SK-N-SH (cell line): ENCODE data around the gene RAPGEF3. TPM values are rescaled to one million over a fixed set of nuclear protein-coding genes. Genes with fewer than 3 reads are reported as not detected.
A peak's percentile ranks its signal among the peaks of the same experiment; 100 is the strongest.

ENCODE experiments used
- CTCF ChIA-PET: fragments of 300-600, 350-600 bp; formaldehyde crosslinking; extraction: SDS; loops from one replicate; lab custom pipeline; 2021; lab: Yijun Ruan, JAX
- POLR2A ChIA-PET: fragments of 350-600 bp; sonication (Branson Sonifier 250); formaldehyde crosslinking; extraction: SDS; loops from one replicate; lab custom pipeline; 2020; ENCODE audit warnings: antibody characterized with exemption, inconsistent platforms; lab: Yijun Ruan, JAX
- DNase-seq: peaks from one replicate; pipeline ENCODE4 v3.0.0; 2012
- H2AFZ ChIP-seq: fragments of 200-600 bp; sonication (generic); 2 replicates; pipeline ENCODE4 v1.8.1; 2016; ENCODE audit warnings: antibody characterized with exemption, mild to moderate bottlenecking, low read depth
- H3F3A ChIP-seq: fragments of 200-600 bp; sonication (generic); replicated peaks from 2 replicates; pipeline ENCODE3; 2016; ENCODE audit warnings: antibody characterized with exemption, mild to moderate bottlenecking; ENCODE audit not compliant: insufficient read depth
- H3K27ac ChIP-seq, 2 experiments: fragments of 200-500 bp in 1 of 2; fragments of 200-600 bp in 1 of 2; sonication (Bioruptor generic) in 1 of 2; sonication (generic), shearing (Covaris generic) in 1 of 2; 2 replicates each; pipeline versions ENCODE4 v1.5.1 to v1.6.1; 2014 to 2016; ENCODE audit warnings: low read depth in 2 of 2, inconsistent platforms in 1 of 2, low read length in 1 of 2, mild to moderate bottlenecking in 1 of 2, mixed read lengths in 1 of 2
- H3K27me3 ChIP-seq: fragments of 200-600 bp; sonication (generic), shearing (Covaris generic); 2 replicates; pipeline ENCODE4 v1.6.1; 2016; ENCODE audit warnings: mixed run types; ENCODE audit not compliant: insufficient read depth
- H3K36me3 ChIP-seq, 2 experiments: fragments of 200-500 bp in 1 of 2; fragments of 200-600 bp in 1 of 2; sonication (Bioruptor generic) in 1 of 2; sonication (generic) in 1 of 2; replicated peaks in 1 of 2; 2 replicates each; pipeline versions ENCODE3 to v1.5.1; 2014 to 2016; ENCODE audit warnings: low read length in 1 of 2, mild to moderate bottlenecking in 1 of 2; ENCODE audit not compliant: insufficient read depth in 2 of 2, control insufficient read depth in 1 of 2
- H3K4me1 ChIP-seq, 2 experiments: fragments of 200-500 bp in 1 of 2; fragments of 200-600 bp in 1 of 2; sonication (Bioruptor generic) in 1 of 2; sonication (generic), shearing (Covaris generic) in 1 of 2; 2 replicates each; pipeline versions ENCODE4 v1.5.1 to v1.6.1; 2014 to 2016; ENCODE audit warnings: low read depth in 1 of 2, low read length in 1 of 2, mixed run types in 1 of 2; ENCODE audit not compliant: insufficient read depth in 2 of 2, control insufficient read depth in 1 of 2
- H3K4me2 ChIP-seq: fragments of 200-600 bp; sonication (generic), shearing (Covaris generic); 2 replicates; pipeline ENCODE4 v1.6.1; 2017; ENCODE audit warnings: mixed run types
- H3K4me3 ChIP-seq, 2 experiments: fragments of 200-500 bp in 1 of 2; fragments of 200-600 bp in 1 of 2; sonication (Bioruptor generic) in 1 of 2; sonication (generic), shearing (Covaris generic) in 1 of 2; 2 replicates each; pipeline versions ENCODE4 v1.5.1 to v1.8.1; 2014 to 2016; ENCODE audit warnings: low read depth in 2 of 2, inconsistent platforms in 1 of 2, low read length in 1 of 2, mild to moderate bottlenecking in 1 of 2, mixed read lengths in 1 of 2, moderate library complexity in 1 of 2
- H3K79me2 ChIP-seq: fragments of 200-600 bp; sonication (generic); 2 replicates; pipeline ENCODE4 v1.8.1; 2017; ENCODE audit warnings: mild to moderate bottlenecking; ENCODE audit not compliant: insufficient read depth
- H3K9ac ChIP-seq: fragments of 200-600 bp; sonication (generic); 2 replicates; pipeline ENCODE4 v1.6.1; 2017; ENCODE audit warnings: mixed run types
- H3K9me2 ChIP-seq: fragments of 200-600 bp; sonication (generic); 2 replicates; pipeline ENCODE4 v1.6.1; 2017; ENCODE audit warnings: mixed run types
- H3K9me3 ChIP-seq: fragments of 200-600 bp; sonication (generic); 2 replicates; pipeline ENCODE4 v1.6.1; 2017; ENCODE audit warnings: mixed run types, mild to moderate bottlenecking, moderate library complexity
- H4K20me1 ChIP-seq: fragments of 200-600 bp; sonication (generic); 2 replicates; pipeline ENCODE4 v1.6.1; 2017; ENCODE audit warnings: mild to moderate bottlenecking, mixed run types; ENCODE audit not compliant: insufficient read depth
- CHD2 ChIP-seq: fragments of 150-350 bp; IDR thresholded peaks from 2 replicates; pipeline ENCODE4 v1.6.1; 2018; ENCODE audit warnings: low read length; ENCODE audit not compliant: partially characterized antibody
- CTCF ChIP-seq: fragments of 200-600 bp; sonication (generic); IDR thresholded peaks from 2 replicates; pipeline ENCODE4 v1.6.1; 2017; ENCODE audit warnings: antibody characterized with exemption, mild to moderate bottlenecking, moderate library complexity
- EP300 ChIP-seq, 2 experiments: IDR thresholded peaks; 2 replicates each; pipeline versions ENCODE4 v1.4.0 to v1.6.1; 2012; ENCODE audit warnings: borderline replicate concordance in 1 of 2, low read depth in 1 of 2, low read length in 1 of 2
- EZH2phosphoT487 ChIP-seq: fragments of 200-600 bp; sonication (generic); IDR thresholded peaks from 2 replicates; pipeline ENCODE4 v1.6.1; 2017; ENCODE audit warnings: low read depth, mixed run types, mild to moderate bottlenecking, antibody characterized with exemption, moderate library complexity, borderline replicate concordance
- FOSL2 ChIP-seq: IDR thresholded peaks from 2 replicates; pipeline ENCODE4 v1.4.0; 2012; ENCODE audit warnings: low read depth, mild to moderate bottlenecking, moderate library complexity, borderline replicate concordance
- GABPA ChIP-seq: IDR thresholded peaks from 2 replicates; pipeline ENCODE4 v1.4.0; 2012; ENCODE audit warnings: low read depth, mild to moderate bottlenecking
- GATA2 ChIP-seq: sonication (generic); formaldehyde crosslinking; IDR thresholded peaks from 2 replicates; pipeline ENCODE4 v1.5.0; 2020; ENCODE audit warnings: mild to moderate bottlenecking, missing genetic modification reagents
- IRF3 ChIP-seq: fragments of 150-350 bp; IDR thresholded peaks from 2 replicates; pipeline ENCODE4 v1.6.1; 2016; ENCODE audit warnings: mild to moderate bottlenecking, low read depth, low read length
- JUND ChIP-seq: IDR thresholded peaks from 2 replicates; pipeline ENCODE4 v1.4.0; 2012
- MEF2A ChIP-seq: IDR thresholded peaks from 2 replicates; pipeline ENCODE4 v1.4.0; 2012; ENCODE audit warnings: low read depth, borderline replicate concordance
- MXI1 ChIP-seq: IDR thresholded peaks from 2 replicates; pipeline ENCODE4 v1.6.1; 2012; ENCODE audit warnings: mild to moderate bottlenecking, low read depth, low read length, improper control_type of control experiment
- PBX3 ChIP-seq: IDR thresholded peaks from 2 replicates; pipeline ENCODE4; 2012
- POLR2AphosphoS5 ChIP-seq: IDR thresholded peaks from 2 replicates; pipeline ENCODE4 v1.6.1; 2012; ENCODE audit warnings: low read depth, low read length
- RAD21 ChIP-seq: IDR thresholded peaks from 2 replicates; pipeline ENCODE4 v1.6.1; 2012; ENCODE audit warnings: mild to moderate bottlenecking, low read length
- RCOR1 ChIP-seq: fragments of 150-350 bp; IDR thresholded peaks from 2 replicates; pipeline ENCODE4 v1.6.1; 2017; ENCODE audit warnings: antibody characterized with exemption, low read length
- REST ChIP-seq: IDR thresholded peaks from 2 replicates; pipeline ENCODE4 v1.6.1; 2012; ENCODE audit warnings: mild to moderate bottlenecking, low read depth, low read length, moderate library complexity
- RFX5 ChIP-seq: IDR thresholded peaks from 2 replicates; pipeline ENCODE4 v1.6.1; 2012; ENCODE audit warnings: mild to moderate bottlenecking, improper control_type of control experiment, low read length
- SMC3 ChIP-seq: IDR thresholded peaks from 2 replicates; pipeline ENCODE4 v1.6.1; 2012; ENCODE audit warnings: low read depth, low read length, improper control_type of control experiment
- TAF1 ChIP-seq: IDR thresholded peaks from 2 replicates; pipeline ENCODE4 v1.6.1; 2012; ENCODE audit warnings: low read depth, mild to moderate bottlenecking, low read length, moderate library complexity, borderline replicate concordance
- TCF12 ChIP-seq: IDR thresholded peaks from 2 replicates; pipeline ENCODE4 v1.4.0; 2012
- TEAD4 ChIP-seq: IDR thresholded peaks from 2 replicates; pipeline ENCODE4 v1.4.0; 2012; ENCODE audit warnings: mild to moderate bottlenecking, borderline replicate concordance; ENCODE audit not compliant: insufficient read depth
- USF2 ChIP-seq: fragments of 150-350 bp; IDR thresholded peaks from 2 replicates; pipeline ENCODE4 v1.6.1; 2017; ENCODE audit warnings: antibody characterized with exemption, low read length, low read depth, borderline replicate concordance
- ZBTB33 ChIP-seq: IDR thresholded peaks from 2 replicates; pipeline ENCODE4 v1.4.0; 2012; ENCODE audit warnings: low read depth, borderline replicate concordance
- WGBS: methylation state at CpG from one replicate; pipeline ENCODE4 v1.1.6; 2017; ENCODE audit warnings: low lambda C conversion rate; 5-methylcytosine and 5-hydroxymethylcytosine counted together
- polyA plus RNA-seq, 3 experiments: library from polyadenylated mRNA; depleted of rRNA; stranded (reverse); fragments of >200 nt; gene quantifications; 2 replicates each; pipeline ENCODE4 v1.2.3, GENCODE V29; 2012

The RAPGEF3 gene
- polyA plus RNA-seq, 1 of the 3 experiments (the other 2 are of a cell fraction) = 0.90 TPM

- Histone ChIP-seq H4K20me1 (no peaks in the 10 kb centered on the region), H3K4me3 (no peak overlapping the region), H3K27ac (peak overlapping the region in 1 of 2 experiments; percentile 50; a peak in 2 of 4 replicates), H3K9ac (no peak overlapping the region), H3K4me2 (0 out of 2 replicates have a peak overlapping the region, but pooled peaks have one; percentile 44), H3F3A (no peaks in the 10 kb centered on the region), H3K4me1 (peaks cover 20 to 50% of the 10 kb centered on the region in 2 experiments; a peak in 3 of 4 replicates), H2AFZ (no peak overlapping the region), H3K9me3 (no peaks in the 10 kb centered on the region), H3K79me2 (no peaks in the 10 kb centered on the region), H3K27me3 (no peaks in the 10 kb centered on the region), H3K9me2 (no peaks in the 10 kb centered on the region), H3K36me3 (no peaks in the 10 kb centered on the region)
- 0% methylated on average over 2 of the region's 4 CpGs for whole genome bisulfite sequencing
- ChIA-PET POLR2A (interaction anchor here (0.7 kb wide), 1 partner anchor 36 kb away, joined by 3 read pairs; no protein-coding TSS in a partner anchor), CTCF (interaction anchor here (0.6 to 43.0 kb wide), 25 partner anchors 16 to 403 kb away, joined by 3 to 1294 read pairs (median 6); partner anchors contain the start of genes ENDOU, RAPGEF3 and SLC48A1)
- DNase-seq = peak; percentile 79
- no peak for TF ChIP-seq SMC3
- TF ChIP-seq TAF1 = no peak
- TF ChIP-seq PBX3 = no peak
- TF ChIP-seq TEAD4 = no peak
- no peak for TF ChIP-seq GABPA
- peak; percentile 32; the same call in 1 of the 2 replicates for TF ChIP-seq GATA2
- TF ChIP-seq POLR2AphosphoS5 = no peak
- TF ChIP-seq MEF2A = no peak
- peak; percentile 24; the same call in 1 of the 2 replicates for TF ChIP-seq TCF12
- TF ChIP-seq REST = no peak
- TF ChIP-seq MXI1 = no peak
- peak; percentile 56 for TF ChIP-seq CHD2
- TF ChIP-seq FOSL2 = no peak
- TF ChIP-seq ZBTB33 = no peak
- TF ChIP-seq EP300 (IDR thresholded peaks at IDR 0.05; ENCODE audit: borderline replicate concordance in 1 of 2, low read depth in 1 of 2, low read length in 1 of 2) = peak in 1 of 2 experiments; percentile 42; a peak in 1 of 4 replicates
- TF ChIP-seq JUND = no peak
- TF ChIP-seq RFX5 = no peak
- no peak for TF ChIP-seq IRF3
- TF ChIP-seq CTCF = no peak
- peak; percentile 39; the same call in 1 of the 2 replicates for TF ChIP-seq RCOR1
- TF ChIP-seq EZH2phosphoT487 = no peak
- 0 out of 2 replicates have a peak, but pooled peaks have one; percentile 9 for TF ChIP-seq RAD21
- TF ChIP-seq USF2 = no peak
Measured at GRCh38 chr12:47741340-47741703, 17.4 kb downstream of the RAPGEF3 start.
